ENCODE results near the gene ITPKB.

ITPKB gene

DNA sequence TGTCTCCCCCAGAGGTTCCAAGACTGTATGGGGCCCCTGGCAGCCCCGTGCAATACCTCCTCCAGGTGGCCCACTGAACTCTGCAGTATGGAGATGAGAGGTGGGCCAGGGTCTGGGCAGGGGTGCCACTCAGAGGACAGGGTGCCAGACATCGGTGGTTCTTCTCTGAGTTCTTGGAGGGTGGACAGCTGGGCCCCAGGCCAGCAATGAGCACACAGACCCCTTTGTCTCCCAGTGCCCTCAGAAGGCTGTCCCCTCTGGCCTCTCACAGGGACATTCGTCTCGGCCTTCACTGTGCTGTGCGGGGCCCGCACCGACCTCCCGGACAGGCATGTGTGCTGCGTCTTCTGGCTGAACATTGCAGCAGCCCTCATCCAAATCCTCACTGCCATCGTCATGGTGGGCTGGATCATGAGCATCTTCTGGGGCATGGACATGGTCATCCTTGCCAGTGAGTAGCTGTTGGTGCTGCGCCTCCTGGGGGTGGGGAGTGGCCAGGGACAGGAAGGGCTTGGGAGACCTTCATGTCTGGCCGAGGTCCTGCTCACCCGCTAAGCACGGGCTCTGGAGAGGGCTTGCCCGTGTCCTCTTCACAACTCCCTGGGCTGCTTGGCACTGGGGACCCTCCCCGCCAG, 142.4 kb downstream of the ITPKB start:
- DNase-seq (ENCODE audit: low read depth, low spot score): no peak
- no peak overlapping the region for H3K27ac ChIP-seq

DNA sequence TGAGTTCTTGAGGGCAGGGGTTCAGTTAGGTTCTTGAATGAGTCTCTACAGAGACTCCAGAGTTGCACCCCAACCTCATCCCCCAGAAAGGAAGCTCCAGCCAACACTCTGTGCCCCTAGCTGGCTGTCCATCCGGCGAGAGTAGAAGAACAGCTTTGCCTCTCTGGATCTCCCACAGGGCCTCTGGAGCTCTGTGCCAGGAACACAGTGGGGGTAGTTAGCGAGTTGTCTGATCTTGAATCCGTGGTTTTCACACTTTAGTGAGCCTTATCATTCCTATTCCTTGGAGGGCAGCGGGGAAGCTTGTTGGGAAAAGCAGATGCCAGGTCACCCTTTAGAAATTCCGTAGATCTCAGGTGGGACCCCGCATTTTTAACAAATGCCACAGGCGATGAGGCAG, 145.5 kb downstream of the ITPKB start:
- DNase-seq (ENCODE audit: low read depth, low spot score): no peak

DNA sequence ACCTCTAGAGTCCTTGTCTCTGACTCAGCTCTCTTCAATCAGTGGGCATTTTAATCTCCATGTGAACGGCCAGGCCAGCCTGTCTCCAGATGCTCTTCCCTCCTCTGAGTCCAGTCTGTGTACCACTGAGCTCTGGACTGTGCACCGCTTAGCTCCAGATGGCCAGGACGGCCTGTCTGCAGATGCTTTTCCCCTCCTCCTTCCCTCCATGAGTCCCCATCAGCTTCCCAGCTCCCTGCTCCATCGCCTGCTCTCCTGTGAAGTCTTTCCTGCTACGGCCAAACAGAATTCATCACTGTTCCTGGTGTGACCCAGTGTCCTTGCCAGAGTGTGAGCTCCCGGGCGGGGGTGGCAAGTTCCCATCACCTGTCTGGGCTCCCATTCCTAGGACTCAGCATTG, 148.5 kb downstream of the ITPKB start:
- no peak overlapping the region for H3K27ac ChIP-seq
- no peak for DNase-seq (ENCODE audit: low read depth, low spot score)

More for the DNA sequence above, 145.5 kb downstream of the ITPKB start:
- H3K27ac ChIP-seq: no peak overlapping the region

DNA sequence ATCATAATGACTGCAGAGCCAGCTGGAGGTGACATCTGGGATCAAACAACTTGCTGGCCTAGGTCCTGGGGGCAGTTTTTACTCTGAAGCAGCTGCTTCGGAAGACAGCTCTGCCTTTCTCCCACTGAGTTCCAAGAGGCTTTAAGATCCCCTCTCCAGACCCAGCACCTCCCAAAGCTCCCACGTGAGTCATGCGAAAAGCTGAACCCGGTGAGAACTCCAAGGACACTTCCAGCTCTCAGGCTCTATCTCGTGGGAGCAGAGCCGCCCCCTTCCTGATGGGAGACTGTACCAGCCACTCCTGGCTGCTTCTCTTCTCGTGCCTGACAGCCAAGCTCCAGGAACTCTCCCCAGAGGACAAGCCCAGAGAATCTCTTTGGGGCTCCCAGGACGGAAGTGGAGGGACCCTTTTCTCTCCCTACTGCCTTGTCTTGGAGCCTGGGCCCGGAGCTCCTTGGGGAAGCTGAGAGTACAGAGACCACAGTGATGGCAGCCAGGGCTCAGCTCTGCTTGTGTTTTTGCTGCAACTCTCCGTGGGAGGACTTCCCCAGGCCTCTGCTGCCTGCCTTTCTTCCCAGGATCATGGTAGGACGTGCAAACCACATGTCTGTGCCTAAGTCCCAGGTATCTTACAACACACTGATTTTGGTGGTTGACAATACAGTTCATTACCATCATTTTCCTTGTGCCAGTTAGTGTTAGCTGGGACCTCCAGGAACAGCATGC, 149.9 kb downstream of the ITPKB start:
- DNase-seq (ENCODE audit: low read depth, low spot score): no peak
- no peak overlapping the region for H3K27ac ChIP-seq

DNA sequence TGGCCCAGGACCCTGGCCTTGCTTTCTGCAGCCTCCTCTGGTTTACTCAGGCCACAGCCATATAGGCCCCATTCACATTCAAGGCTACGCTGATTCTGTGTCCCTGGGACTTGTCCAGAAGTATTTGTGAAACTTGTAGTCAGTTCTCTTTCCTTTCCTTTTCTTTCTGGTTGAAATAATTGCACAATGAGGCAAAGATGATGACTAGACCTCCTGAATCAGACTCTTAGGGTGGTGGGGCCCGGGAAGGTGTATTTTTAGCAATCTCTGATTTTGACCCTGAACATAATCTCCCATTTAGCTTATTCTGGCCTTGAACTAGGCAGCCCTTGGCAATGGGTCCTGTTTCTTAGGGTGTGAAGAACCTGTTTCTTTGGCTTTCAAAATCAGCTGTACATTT, 150.6 kb downstream of the ITPKB start:
- DNase-seq (ENCODE audit: low read depth, low spot score): no peak
- no peak overlapping the region for H3K27ac ChIP-seq

DNA sequence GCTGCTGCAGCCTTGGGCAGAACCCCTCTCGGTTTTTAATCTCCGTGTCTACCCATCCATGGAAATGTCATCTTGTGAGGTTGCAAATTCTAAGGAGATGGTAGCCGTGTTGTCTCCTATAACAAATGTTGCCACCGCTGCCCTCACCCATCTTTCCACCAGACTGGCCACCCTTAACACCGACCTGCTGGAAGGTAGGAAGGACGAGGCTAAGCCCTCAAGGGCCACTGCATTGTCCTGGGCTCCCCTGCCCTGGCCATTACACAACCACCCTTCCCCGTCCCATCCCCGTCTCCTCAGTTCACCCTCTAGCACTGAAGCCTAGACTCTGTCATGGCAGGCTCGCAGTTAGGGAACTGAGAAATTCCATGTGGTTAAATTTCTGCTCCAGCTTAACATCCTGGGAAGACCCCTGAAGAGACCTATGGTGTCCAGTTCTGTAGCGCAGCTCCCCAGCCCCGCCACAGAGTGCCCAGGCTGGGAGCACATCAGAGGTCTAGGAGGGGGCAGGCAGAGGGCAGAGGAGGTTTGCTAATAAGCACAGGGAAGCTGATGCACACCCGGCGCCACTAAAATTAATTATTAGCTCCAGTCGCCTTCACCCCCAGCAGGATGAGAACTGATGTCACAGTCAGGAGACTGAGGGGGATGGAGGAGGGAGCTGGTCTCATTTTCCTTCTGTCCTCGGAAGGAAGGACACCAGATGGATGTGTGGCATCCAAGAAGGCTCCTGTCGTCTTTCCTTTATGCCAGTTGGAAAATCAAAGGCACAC, 152.2 kb downstream of the ITPKB start:
- DNase-seq (ENCODE audit: low read depth, low spot score): no peak
- no peak overlapping the region for H3K27ac ChIP-seq

DNA sequence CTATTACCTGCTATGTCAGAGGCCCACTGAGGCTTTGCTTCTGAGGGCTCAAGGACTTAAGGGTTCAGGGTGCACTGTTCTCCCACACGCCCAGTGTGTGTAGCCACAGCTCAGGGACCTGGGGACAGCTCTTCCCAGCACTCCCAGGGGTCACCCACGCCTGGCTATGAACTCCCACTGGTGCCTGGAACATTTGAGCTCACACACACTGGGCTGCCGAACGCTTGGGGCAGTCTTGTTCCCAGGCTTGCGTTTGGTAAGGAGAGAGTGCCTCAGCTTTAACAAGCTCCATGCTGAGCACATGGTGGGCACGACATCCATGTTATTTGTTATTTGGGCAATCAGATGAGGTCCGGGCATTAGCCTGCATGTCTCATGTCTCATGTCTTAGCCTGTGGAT, 153.0 kb downstream of the ITPKB start:
- H3K27ac ChIP-seq: no peak overlapping the region
- DNase-seq (ENCODE audit: low read depth, low spot score): no peak

DNA sequence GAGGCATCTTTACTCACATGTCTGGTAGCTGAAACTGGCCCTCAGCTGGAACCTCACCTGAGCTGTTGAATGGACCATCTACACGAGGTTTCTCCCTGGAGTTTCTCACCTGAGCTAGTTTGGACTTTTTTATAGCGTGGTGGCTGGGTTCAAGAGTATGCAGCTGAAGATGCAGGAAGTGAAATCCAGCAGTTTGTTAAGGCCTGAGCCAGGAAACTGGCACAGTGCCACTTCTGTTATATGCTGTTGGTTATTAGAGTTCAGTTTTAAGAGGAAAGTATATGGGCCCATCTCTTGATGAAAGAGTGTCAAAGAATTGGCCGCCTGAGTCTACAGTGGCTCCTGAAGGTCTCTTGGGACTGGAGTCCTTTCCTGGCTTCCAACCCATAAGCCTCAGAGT, 154.9 kb downstream of the ITPKB start:
- no peak overlapping the region for H3K27ac ChIP-seq
- no peak for DNase-seq (ENCODE audit: low read depth, low spot score)

DNA sequence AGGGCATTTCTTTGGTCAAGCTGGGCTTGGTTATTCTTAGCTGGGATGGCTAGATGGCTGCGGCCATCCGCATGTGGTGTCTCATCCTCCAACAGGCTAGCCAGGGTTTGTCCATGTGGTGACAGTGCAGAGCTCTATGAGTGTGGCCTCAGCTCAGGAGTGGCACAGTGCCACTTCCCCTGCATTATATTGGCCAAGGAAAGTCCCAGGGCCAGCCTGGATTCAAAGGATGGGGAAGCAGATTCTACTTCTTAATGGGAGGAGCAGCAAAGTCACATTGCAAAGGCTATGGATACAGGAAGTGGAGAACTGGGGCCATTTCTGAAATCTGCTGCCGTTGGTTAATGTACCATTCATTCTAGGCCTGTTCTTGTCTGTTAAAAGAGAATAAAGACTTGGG, 156.1 kb downstream of the ITPKB start:
- no peak for DNase-seq (ENCODE audit: low read depth, low spot score)
- no peak overlapping the region for H3K27ac ChIP-seq

Data from epithelial cell of prostate (primary cell).